Mesendoderm (in vitro differentiated cells): ENCODE data around the gene MIB2. TPM values are rescaled to one million over a fixed set of nuclear protein-coding genes. Genes with fewer than 3 reads are reported as not detected.
A peak's percentile ranks its signal among the peaks of the same experiment; 100 is the strongest.

Source experiments
- DNase-seq: peaks from one replicate; pipeline ENCODE4 v3.0.0; 2013
- H2AK5ac ChIP-seq: 2 replicates; pipeline ENCODE4 v1.6.1; 2013; ENCODE audit warnings: low read length, inconsistent platforms
- H2BK120ac ChIP-seq: 2 replicates; pipeline ENCODE4 v1.6.1; 2013; ENCODE audit warnings: low read depth, mild to moderate bottlenecking, low read length, moderate library complexity, mixed read lengths
- H2BK15ac ChIP-seq: replicated peaks from 2 replicates; pipeline ENCODE4 v1.6.1; 2013; ENCODE audit warnings: low read depth, mild to moderate bottlenecking, moderate library complexity
- H2BK5ac ChIP-seq: 2 replicates; pipeline ENCODE4 v1.6.1; 2013; ENCODE audit warnings: low read length, inconsistent platforms
- H3K18ac ChIP-seq: 2 replicates; pipeline ENCODE4 v1.6.1; 2013; ENCODE audit warnings: mild to moderate bottlenecking, low read length, mixed read lengths
- H3K23ac ChIP-seq: one replicate; pipeline ENCODE4 v1.6.1; 2013; ENCODE audit warnings: low read length
- H3K27ac ChIP-seq: 2 replicates; pipeline ENCODE4 v1.5.1; 2013; ENCODE audit warnings: low read depth, mild to moderate bottlenecking, inconsistent platforms, low read length, moderate library complexity
- H3K27me3 ChIP-seq: 2 replicates; pipeline ENCODE4 v1.6.1; 2013; ENCODE audit warnings: low read length, control low read depth, mild to moderate bottlenecking, inconsistent platforms; ENCODE audit not compliant: insufficient read depth, poor library complexity
- H3K36me3 ChIP-seq: 2 replicates; pipeline ENCODE4 v1.6.1; 2013; ENCODE audit warnings: low read length, inconsistent platforms; ENCODE audit not compliant: control insufficient read depth, insufficient read depth
- H3K4ac ChIP-seq: one replicate; pipeline ENCODE4 v1.6.1; 2013; ENCODE audit warnings: low read depth, mild to moderate bottlenecking, low read length, moderate library complexity
- H3K4me1 ChIP-seq: 2 replicates; pipeline ENCODE4 v1.6.1; 2013; ENCODE audit warnings: low read depth, low read length, inconsistent platforms; ENCODE audit not compliant: control insufficient read depth
- H3K4me2 ChIP-seq: 2 replicates; pipeline ENCODE4 v1.6.1; 2013; ENCODE audit warnings: low read length
- H3K4me3 ChIP-seq: 2 replicates; pipeline ENCODE4 v1.5.1; 2013; ENCODE audit warnings: mild to moderate bottlenecking, low read length
- H3K56ac ChIP-seq: one replicate; pipeline ENCODE4 v1.6.1; 2013; ENCODE audit warnings: low read length
- H3K79me1 ChIP-seq: 2 replicates; pipeline ENCODE4 v1.6.1; 2013; ENCODE audit warnings: low read length, inconsistent platforms
- H3K79me2 ChIP-seq: 2 replicates; pipeline ENCODE4 v1.6.1; 2013; ENCODE audit warnings: mild to moderate bottlenecking, low read length; ENCODE audit not compliant: control insufficient read depth, insufficient read depth
- H3K9ac ChIP-seq: 2 replicates; pipeline ENCODE4 v1.6.1; 2013; ENCODE audit warnings: low read length, inconsistent platforms
- H4K5ac ChIP-seq: one replicate; pipeline ENCODE4 v1.6.1; 2013; ENCODE audit warnings: low read length
- H4K8ac ChIP-seq: one replicate; pipeline ENCODE4 v1.6.1; 2013; ENCODE audit warnings: low read depth, mild to moderate bottlenecking, control low read depth, low read length, moderate library complexity
- WGBS: extraction: QIAGEN DNeasy Blood & Tissue Kit; methylation state at CpG from one replicate; pipeline ENCODE4 v1.1.7; 2013; ENCODE audit warnings: low lambda C conversion rate, missing lambda C conversion rate; ENCODE audit not compliant: insufficient coverage; ENCODE audit errors: extremely low coverage; 5-methylcytosine and 5-hydroxymethylcytosine counted together
- polyA plus RNA-seq, 2 experiments: library from polyadenylated mRNA; stranded (reverse); fragments of 200-250 nt; gene quantifications; one replicate each; pipeline ENCODE4 v1.2.3, GENCODE V29; 2013

Gene MIB2
- 38.7 TPM for polyA plus RNA-seq (2013, experiment 1 of 2)
- 40.8 TPM for polyA plus RNA-seq (2013, experiment 2 of 2)

- no peak within 1 kb of the TSS for H2BK120ac ChIP-seq
- peaks cover 8% of the 10 kb centered on the region for H3K79me1 ChIP-seq
- H3K27me3 ChIP-seq = no peaks in the 10 kb centered on the region
- H2AK5ac ChIP-seq = no peak within 1 kb of the TSS
- peak within 1 kb of the TSS; percentile 100 for H3K27ac ChIP-seq
- no peak within 1 kb of the TSS for H4K5ac ChIP-seq
- no peak within 1 kb of the TSS for H2BK15ac ChIP-seq
- no peaks in the 10 kb centered on the region for H3K36me3 ChIP-seq
- H3K18ac ChIP-seq = peak within 1 kb of the TSS; percentile 94
- peak within 1 kb of the TSS; percentile 97 for H3K4me2 ChIP-seq
- peaks cover 4% of the 10 kb centered on the region for H3K79me2 ChIP-seq
- H3K4ac ChIP-seq = peak within 1 kb of the TSS; percentile 84
- peak within 1 kb of the TSS; percentile 98 for H2BK5ac ChIP-seq
- peak within 1 kb of the TSS; percentile 93 for H4K8ac ChIP-seq
- H3K23ac ChIP-seq = peak within 1 kb of the TSS; percentile 99
- H3K9ac ChIP-seq = peak within 1 kb of the TSS; percentile 100
- peak within 1 kb of the TSS; percentile 100 for H3K56ac ChIP-seq
- peak; percentile 98 for DNase-seq
- WGBS = no CpG with 5 or more reads among the region's 107 CpGs
- peaks cover 7% of the 10 kb centered on the region for H3K4me1 ChIP-seq
- H3K4me3 ChIP-seq = peak within 1 kb of the TSS; percentile 93
These were observed at the start of gene MIB2 for GRCh38 chr1:1615256-1616044. Gene MIB2 (plus strand): TSS chr1:1615500. CDS start chr1:1623453, 7,953 bp downstream.

GRCh38 chr1:1567152-1567875, 48.0 kb upstream of the MIB2 start:
- H3K27ac ChIP-seq = no peak overlapping the region
- no peak overlapping the region for H3K4ac ChIP-seq
- DNase-seq = no peak
- H3K4me2 ChIP-seq = no peak overlapping the region
- H3K56ac ChIP-seq = no peak overlapping the region
- peaks cover 25% of the 10 kb centered on the region for H3K79me1 ChIP-seq
- H3K4me3 ChIP-seq = no peak overlapping the region
- H4K8ac ChIP-seq = no peak overlapping the region
- H3K23ac ChIP-seq = no peak overlapping the region
- H3K79me2 ChIP-seq = peaks cover 77% of the 10 kb centered on the region
- no peak overlapping the region for H3K18ac ChIP-seq
- no peak overlapping the region for H2BK15ac ChIP-seq
- H3K27me3 ChIP-seq = no peaks in the 10 kb centered on the region
- H2AK5ac ChIP-seq = no peak overlapping the region
- H4K5ac ChIP-seq = no peak overlapping the region
- no CpG with 5 or more reads among the region's 31 CpGs for WGBS
- H2BK5ac ChIP-seq = no peak overlapping the region
- no peaks in the 10 kb centered on the region for H3K4me1 ChIP-seq
- peaks cover 17% of the 10 kb centered on the region for H3K36me3 ChIP-seq
- H2BK120ac ChIP-seq = no peak overlapping the region
- H3K9ac ChIP-seq = no peak overlapping the region

GRCh38 chr1:1567891-1568291, 47.4 kb upstream of the MIB2 start:
- Histone ChIP-seq H3K23ac (no peak overlapping the region), H2BK5ac (no peak overlapping the region), H3K79me2 (peaks cover 79% of the 10 kb centered on the region), H3K9ac (no peak overlapping the region), H3K4me2 (no peak overlapping the region), H2BK120ac (no peak overlapping the region), H4K5ac (no peak overlapping the region), H3K79me1 (peaks cover 19% of the 10 kb centered on the region), H3K4ac (no peak overlapping the region), H2BK15ac (no peak overlapping the region), H3K27me3 (no peaks in the 10 kb centered on the region), H3K18ac (no peak overlapping the region), H3K4me3 (no peak overlapping the region), H3K36me3 (peaks cover 13% of the 10 kb centered on the region), H3K4me1 (no peaks in the 10 kb centered on the region), H4K8ac (no peak overlapping the region), H3K27ac (no peak overlapping the region), H3K56ac (no peak overlapping the region), H2AK5ac (no peak overlapping the region)
- no CpG with 5 or more reads among the region's 10 CpGs for WGBS
- DNase-seq = peak; percentile 24

- Histone ChIP-seq H3K4me3 (no peak overlapping the region), H3K27ac (no peak overlapping the region), H3K36me3 (peaks cover 7% of the 10 kb centered on the region), H3K9ac (no peak overlapping the region), H2AK5ac (no peak overlapping the region), H3K18ac (no peak overlapping the region), H4K8ac (no peak overlapping the region), H3K79me1 (peaks cover 16% of the 10 kb centered on the region), H3K4me1 (no peaks in the 10 kb centered on the region), H2BK5ac (no peak overlapping the region), H2BK120ac (no peak overlapping the region), H3K27me3 (no peaks in the 10 kb centered on the region), H3K56ac (no peak overlapping the region), H3K4ac (no peak overlapping the region), H2BK15ac (no peak overlapping the region), H3K4me2 (no peak overlapping the region), H3K23ac (no peak overlapping the region), H4K5ac (no peak overlapping the region), H3K79me2 (peaks cover 89% of the 10 kb centered on the region)
- no peak for DNase-seq
- WGBS = no CpG with 5 or more reads among the region's 7 CpGs
These were observed 46.0 kb upstream of the MIB2 start for GRCh38 chr1:1569341-1569740.

- H4K5ac ChIP-seq = no peak overlapping the region
- H3K4me3 ChIP-seq = peak overlapping the region; percentile 92
- WGBS = no CpG with 5 or more reads among the region's 96 CpGs
- peak overlapping the region; percentile 92 for H2BK120ac ChIP-seq
- peak overlapping the region; percentile 86 for H3K27ac ChIP-seq
- peak overlapping the region; percentile 98 for H3K56ac ChIP-seq
- no peaks in the 10 kb centered on the region for H3K27me3 ChIP-seq
- H3K18ac ChIP-seq = peak overlapping the region; percentile 97
- H3K4me1 ChIP-seq = no peaks in the 10 kb centered on the region
- peak overlapping the region; percentile 82 for H4K8ac ChIP-seq
- peak; percentile 79 for DNase-seq
- peak overlapping the region; percentile 96 for H3K4ac ChIP-seq
- no peak overlapping the region for H3K23ac ChIP-seq
- no peak overlapping the region for H2BK15ac ChIP-seq
- peaks cover 47% of the 10 kb centered on the region for H3K79me2 ChIP-seq
- H3K4me2 ChIP-seq = peak overlapping the region; percentile 51
- H3K9ac ChIP-seq = peak overlapping the region; percentile 97
- H2AK5ac ChIP-seq = no peak overlapping the region
- H3K79me1 ChIP-seq = peaks cover 2% of the 10 kb centered on the region
- no peaks in the 10 kb centered on the region for H3K36me3 ChIP-seq
- peak overlapping the region; percentile 96 for H2BK5ac ChIP-seq
These were observed 41.2 kb upstream of the MIB2 start for GRCh38 chr1:1573843-1574720.
